Right lobe of liver (tissue), 4 donors: ENCODE results near the gene IL33.

ENCODE experiments used
- CTCF ChIP-seq, 4 donors: fragments of 200-600 bp in 3 of 4; fragments of 450-650 bp in 1 of 4; IDR thresholded peaks; one replicate each; pipeline versions ENCODE4 v1.5.1 to v1.8.0; 2016 to 2022; ENCODE audit warnings: antibody characterized with exemption in 4 of 4, mild to moderate bottlenecking in 2 of 4
- POLR2A ChIP-seq: fragments of 450-650 bp; IDR thresholded peaks from one replicate; pipeline ENCODE4 v1.6.1; 2017; ENCODE audit warnings: antibody characterized with exemption, mild to moderate bottlenecking
- donor health status: DM: no; HTN: no; CAD: no.
- donor health status: DM: no; HTN: no; CAD: no.
- donor health status: DM: no; HTN: yes; CAD: no.

GRCh38 chr9:6301858-6302257 lies 86.3 kb downstream of the IL33 start:
- TF ChIP-seq CTCF (IDR thresholded peaks at IDR 0.05), result no peak
- TF ChIP-seq POLR2A, result no peak
